Esophagus muscularis mucosa (tissue), 4 donors: Measurements from ENCODE around the gene ZNF485.

ENCODE experiments used
- CTCF ChIP-seq, 3 experiments: fragments of 200-600 bp in 2 of 3; fragments of 450-650 bp in 1 of 3; sonication (generic) in 2 of 3; IDR thresholded peaks; one replicate each; pipeline ENCODE4 v1.5.1; 2017 to 2019; ENCODE audit warnings: antibody characterized with exemption in 3 of 3, mild to moderate bottlenecking in 2 of 3, moderate library complexity in 1 of 3
- EP300 ChIP-seq: sonication (generic); formaldehyde crosslinking; IDR thresholded peaks from one replicate; pipeline ENCODE4 v1.6.1; 2017; ENCODE audit warnings: antibody characterized with exemption
- POLR2A ChIP-seq: fragments of 450-650 bp; IDR thresholded peaks from one replicate; pipeline ENCODE4 v1.6.1; 2017; ENCODE audit warnings: antibody characterized with exemption, moderate library complexity, mild to moderate bottlenecking, low read depth
- POLR2AphosphoS5 ChIP-seq, 2 donors: sonication (generic); formaldehyde crosslinking; IDR thresholded peaks; one replicate each; pipeline ENCODE4 v1.6.1; 2017; ENCODE audit warnings: antibody characterized with exemption in 2 of 2

DNA sequence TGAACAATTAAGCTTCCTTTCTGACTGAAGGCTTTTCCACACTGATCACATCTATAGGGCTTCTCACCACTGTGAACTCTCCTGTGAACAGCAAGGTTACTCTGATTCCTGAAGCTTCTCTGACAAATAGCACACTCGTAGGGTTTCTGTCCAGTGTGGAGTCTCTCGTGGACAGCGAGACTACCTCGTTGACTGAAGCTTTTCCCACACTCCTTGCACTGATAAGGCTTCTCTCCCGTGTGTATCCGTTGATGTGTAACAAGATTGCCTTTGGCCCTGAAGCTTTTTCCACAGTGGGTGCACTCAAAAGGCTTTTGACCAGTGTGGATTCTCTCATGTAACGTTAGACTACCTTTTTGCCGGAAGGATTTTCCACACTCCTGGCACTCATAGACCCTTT is 38.0 kb downstream of the ZNF485 start:
- TF ChIP-seq POLR2A = no peak
- no peak for TF ChIP-seq POLR2AphosphoS5 (IDR thresholded peaks at IDR 0.05)
- no peak for TF ChIP-seq CTCF (IDR thresholded peaks at IDR 0.05)
- no peak for TF ChIP-seq EP300
